HG03103 (cell line): ENCODE measurements around the gene DTX1.
"Not testable (repeated sequence)": the region's sequence is repeated elsewhere in the genome, so short reads cannot be mapped to it uniquely, and the experiment has no call there.

Source experiments
- ATAC-seq: cut with Tn5 transposase; IDR thresholded peaks from one replicate; pipeline ENCODE4 v1.9.1; 2021; ENCODE audit warnings: low read depth; ENCODE audit not compliant: unreplicated experiment

The DTX1 gene

DNA sequence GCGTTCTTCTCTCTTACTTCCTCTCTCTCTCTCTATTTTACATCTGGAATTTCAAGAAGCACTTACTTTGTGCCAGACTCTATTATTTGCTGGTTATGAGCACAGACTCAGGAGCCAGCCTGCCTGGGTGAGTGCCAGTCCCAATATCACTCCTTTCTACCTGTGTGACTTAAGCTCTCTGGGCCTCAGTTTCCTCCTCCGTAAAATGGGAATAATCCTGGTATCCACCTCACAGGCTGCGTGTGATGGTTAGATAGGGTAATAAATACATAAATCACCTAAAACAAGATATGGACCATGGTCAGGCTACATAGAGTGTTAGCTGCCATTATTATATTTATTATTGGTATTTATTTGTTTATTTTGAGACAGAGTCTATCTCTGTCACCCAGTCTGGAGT is 54.7 kb downstream of the DTX1 start:
- no peak for ATAC-seq

- no peak for ATAC-seq
Measured at GRCh38 chr12:113112043-113112899, 55.7 kb downstream of the DTX1 start.

- no peak for ATAC-seq
Measured at GRCh38 chr12:113113397-113113796, 56.9 kb downstream of the DTX1 start.

GRCh38 chr12:113114447-113115178 is 58.1 kb downstream of the DTX1 start:
- no peak for ATAC-seq

GRCh38 chr12:113115455-113116126 is 59.1 kb downstream of the DTX1 start:
- no peak for ATAC-seq

GRCh38 chr12:113116875-113117274 is 60.3 kb downstream of the DTX1 start:
- ATAC-seq, result no peak

DNA sequence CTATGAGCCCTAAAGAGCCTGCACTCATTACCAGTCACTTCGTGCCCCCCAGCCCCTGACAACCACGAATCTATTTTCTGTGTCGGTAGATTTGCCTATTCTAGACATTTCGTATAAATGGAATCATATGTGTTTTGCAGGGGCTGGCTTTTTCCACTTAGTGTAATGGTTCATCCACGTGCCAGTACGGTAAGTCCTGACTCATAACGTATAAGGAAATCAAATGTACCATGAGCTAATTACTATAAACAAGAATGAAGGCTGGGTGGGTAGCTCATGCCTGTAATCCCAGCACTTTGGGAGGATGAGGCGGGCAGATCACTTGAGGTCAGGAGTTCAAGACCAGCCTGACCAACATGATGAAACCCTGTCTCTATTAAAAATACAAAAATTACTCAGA is 61.2 kb downstream of the DTX1 start:
- ATAC-seq, result not testable (repeated sequence)

DNA sequence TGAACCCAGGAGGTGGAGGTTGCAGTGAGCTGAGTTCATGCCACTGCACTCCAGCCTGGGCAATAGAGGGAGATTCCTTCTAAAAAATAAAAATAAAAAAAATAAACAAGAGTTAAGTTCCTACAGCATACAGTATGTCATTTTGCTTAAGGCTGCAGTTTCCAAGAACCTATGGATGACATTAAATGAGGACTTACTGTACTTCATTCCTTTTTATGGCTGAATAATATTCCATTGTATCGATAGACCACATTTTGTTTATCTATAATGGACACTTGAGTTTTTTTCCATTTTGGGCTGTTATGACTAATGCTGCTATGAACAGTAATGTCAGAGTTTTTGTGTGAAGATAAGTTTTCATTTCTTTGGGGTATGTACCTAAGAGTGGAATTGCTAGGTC is 61.6 kb downstream of the DTX1 start:
- no peak for ATAC-seq

GRCh38 chr12:113119980-113120669 is 63.6 kb downstream of the DTX1 start:
- ATAC-seq, result no peak

DNA sequence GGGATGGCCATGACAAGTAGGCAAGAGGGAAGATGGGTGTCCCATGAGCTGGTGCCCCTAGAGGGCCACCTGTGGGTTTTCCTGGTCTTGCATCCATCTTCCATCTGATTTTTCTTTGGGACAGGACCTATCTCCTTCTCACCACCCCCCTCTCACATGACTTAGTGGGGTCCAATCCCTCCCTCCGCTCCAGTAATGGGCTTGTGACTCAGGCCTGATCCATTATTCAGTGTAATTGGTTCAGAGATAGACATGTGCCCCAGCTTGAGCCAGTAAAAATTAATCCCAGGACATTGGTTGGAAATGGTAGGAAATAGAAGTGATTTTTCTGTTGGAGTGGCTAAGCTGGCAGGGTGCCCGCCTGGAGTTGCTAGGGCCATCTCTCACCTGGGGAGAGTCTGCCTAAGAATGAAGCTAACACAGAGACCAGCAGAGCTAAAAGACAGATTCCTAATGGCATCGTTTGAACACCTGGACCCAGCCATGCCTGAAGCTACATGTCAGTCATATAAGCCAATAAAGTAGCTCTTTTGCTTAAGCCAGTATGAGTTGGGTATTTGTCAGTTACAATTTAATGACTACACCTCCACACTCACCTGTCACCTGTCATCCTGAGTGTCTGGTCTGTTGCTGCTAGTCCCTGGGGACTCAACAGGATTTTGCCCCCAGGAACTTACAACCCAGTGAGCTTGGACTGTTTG is 64.3 kb downstream of the DTX1 start:
- no peak for ATAC-seq

DNA sequence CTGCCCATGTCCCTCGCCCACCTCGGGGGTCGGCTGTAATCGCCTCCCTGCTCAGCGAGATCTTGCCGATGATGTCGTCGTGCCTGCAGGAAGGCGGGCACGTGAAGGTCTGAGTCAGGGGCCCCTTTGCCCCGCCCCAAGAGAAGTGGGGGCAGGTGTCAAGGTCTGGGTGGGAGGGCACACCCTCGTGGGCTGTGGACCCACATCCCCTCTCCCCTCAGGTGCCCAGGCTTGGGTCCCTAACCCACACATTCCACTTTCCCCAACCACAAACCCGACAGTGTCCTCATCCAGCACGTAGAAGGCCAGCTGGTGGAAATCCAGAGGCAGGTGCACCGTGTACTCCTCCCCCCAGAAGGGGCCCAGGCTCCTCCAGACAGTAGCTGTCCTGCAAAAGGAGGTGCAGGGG is 71.3 kb downstream of the DTX1 start:
- no peak for ATAC-seq

DNA sequence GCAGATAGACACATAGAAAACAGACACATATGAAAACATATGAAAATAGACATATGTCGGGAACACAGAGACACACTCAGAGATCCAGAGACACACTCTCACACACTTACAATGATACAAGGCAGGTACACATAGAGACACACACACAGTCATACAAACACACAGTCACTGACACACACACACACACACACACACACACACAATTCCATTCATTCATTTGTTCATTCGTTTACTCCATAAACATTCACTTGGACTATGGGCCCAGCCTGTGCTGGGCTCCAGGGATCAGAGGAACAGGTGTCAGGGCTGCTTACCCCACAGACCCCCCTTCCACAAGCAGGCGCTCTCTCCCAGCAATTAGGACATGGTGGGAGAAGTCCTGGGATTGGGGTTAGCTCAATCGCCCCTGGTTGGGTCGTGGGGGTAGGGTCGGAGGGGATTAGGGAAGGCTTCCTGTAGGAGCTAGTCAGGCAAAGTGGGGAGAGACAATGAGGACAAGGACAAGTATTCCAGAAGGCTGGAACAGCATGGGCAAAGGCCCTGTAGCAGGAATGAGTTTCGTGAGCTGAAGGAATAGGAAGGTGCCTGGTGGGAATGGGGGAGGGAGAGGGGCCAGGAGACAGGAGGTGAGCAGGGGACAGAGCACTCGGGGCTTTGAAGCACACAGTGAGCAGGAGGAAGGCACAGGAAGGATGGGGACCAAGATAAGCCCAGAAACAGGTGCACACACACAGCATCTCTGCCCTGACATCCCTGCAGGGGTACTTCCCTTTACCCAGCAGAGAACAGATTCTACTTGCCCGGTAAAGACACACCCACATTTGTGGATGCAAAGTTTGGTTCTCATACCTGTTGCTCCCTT is 72.5 kb downstream of the DTX1 start:
- ATAC-seq, result no peak

DNA sequence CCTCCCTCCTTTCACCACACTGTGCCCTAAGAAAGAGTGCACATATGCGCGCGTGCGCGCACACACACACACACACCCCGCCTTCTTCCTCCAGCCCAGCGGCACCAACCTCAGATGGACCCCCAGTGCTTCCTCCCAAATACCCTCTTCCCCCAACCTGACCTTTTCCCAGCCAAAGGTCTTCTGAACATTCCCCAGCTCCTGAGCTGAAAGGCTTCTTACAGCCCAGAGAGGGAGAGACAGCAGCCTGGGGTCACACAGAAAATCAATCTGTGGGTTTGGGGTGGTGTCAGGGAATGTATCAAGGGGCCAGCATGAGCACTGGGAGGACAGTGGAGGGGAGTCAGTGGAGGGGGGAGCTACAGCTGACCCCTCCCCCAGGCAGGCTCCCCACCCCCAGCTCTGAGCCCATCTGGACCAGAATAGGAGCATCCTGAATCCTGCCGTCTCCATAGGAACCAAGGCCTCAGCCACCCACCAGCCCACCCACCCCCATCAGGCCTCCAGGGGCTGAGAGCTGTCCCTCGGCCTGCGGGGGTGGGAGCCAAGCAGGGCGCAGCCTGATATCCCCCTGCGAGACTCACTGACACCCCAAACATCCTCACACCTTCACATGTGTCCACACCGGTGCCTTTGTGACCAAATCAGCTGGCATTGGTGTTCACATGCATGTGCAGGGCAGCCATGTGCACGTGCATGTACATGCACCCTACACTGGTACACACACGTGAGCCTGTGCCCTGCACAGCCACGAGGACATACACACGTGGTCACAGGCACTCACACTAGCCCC is 73.3 kb downstream of the DTX1 start:
- no peak for ATAC-seq

- no peak for ATAC-seq
Measured at GRCh38 chr12:113130457-113131135, 74.1 kb downstream of the DTX1 start.

GRCh38 chr12:113131556-113131955 is 75.0 kb downstream of the DTX1 start:
- ATAC-seq, result no peak

DNA sequence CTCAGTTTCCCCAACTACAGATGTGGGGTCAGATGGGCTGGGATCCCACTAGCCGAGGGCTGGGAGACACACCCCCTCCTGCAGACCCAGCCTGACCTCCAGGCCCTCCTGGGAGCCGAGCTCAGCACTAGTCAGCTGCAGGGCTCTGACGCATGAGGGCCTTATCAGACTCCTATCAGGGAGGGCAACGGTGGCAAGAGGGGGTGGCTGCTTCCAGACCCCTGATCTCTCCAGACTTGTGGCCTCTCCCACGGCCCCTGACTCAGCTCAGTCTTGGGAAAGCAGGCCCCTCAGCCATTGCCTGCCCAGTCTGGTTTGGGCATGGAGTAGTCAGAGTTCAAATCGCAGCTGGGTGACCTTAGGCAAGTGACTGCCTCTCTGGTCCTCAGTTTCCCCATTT is 76.5 kb downstream of the DTX1 start:
- no peak for ATAC-seq

DNA sequence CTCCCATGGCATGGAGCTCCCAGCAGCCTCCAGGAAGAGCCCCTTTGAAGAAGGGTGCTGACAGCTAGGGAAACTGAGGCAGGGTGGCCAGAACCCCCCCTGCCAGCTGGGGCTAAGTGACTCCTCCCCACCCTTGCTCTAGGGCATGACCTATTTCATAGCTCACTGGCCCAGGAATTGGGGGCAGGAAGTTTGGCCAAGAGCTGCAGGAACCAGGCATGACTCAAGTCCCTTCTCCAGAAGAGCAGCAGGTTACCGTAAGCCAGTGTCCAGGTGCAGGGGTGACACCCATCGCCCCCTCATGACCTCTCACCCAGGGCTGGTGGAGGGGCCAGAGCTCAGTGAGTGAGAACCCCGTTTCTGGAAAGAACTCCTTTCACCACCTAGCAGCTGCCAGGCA is 77.1 kb downstream of the DTX1 start:
- ATAC-seq, result no peak

DNA sequence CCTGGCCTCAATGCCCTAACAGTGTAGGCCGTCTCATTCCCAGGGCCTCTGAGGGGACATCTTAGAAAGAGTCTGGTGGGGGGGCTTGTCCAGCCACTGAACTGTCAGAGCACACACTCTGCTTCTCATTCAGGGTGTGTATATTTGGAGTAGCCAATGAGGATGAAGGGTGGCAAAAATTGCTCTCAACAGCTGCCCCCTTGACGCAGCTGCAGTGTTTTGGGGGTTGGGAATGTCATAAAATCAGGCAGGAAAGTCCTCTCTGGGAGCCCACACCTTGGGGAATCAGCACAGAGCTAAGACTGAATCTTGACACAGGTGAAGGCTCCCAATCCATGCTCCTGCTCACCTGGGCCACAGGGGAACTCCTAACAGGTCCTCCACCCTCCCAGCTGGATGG is 77.5 kb downstream of the DTX1 start:
- ATAC-seq, result no peak
